GM19324 (cell line): ENCODE measurements around the gene MS4A12.
"Not testable (repeated sequence)": the region's sequence is repeated elsewhere in the genome, so short reads cannot be mapped to it uniquely, and the experiment has no call there.

Experiments
- ATAC-seq: cut with Tn5 transposase; IDR thresholded peaks from one replicate; pipeline ENCODE4 v1.9.1; 2021; ENCODE audit warnings: mild to moderate bottlenecking, moderate library complexity; ENCODE audit not compliant: unreplicated experiment, low FRiP score

The MS4A12 gene

DNA sequence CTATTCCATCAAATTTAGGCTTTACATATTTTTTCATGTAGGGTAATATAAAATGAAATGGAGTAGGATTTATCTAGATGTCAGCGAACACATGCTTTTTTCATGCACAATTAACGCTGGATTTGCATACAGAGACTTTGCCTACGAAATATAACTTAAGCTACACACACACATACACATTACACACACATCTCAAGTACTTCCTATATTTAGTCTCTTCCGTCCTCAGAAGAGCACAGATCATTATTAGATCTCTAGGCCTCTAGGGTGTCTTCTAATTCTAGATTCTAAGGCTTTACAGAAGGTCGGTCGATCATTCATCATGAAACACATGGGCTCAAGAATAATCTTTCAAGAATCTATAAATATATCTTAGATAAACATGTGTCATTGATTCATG, 18.8 kb downstream of the MS4A12 start:
- no peak for ATAC-seq

DNA sequence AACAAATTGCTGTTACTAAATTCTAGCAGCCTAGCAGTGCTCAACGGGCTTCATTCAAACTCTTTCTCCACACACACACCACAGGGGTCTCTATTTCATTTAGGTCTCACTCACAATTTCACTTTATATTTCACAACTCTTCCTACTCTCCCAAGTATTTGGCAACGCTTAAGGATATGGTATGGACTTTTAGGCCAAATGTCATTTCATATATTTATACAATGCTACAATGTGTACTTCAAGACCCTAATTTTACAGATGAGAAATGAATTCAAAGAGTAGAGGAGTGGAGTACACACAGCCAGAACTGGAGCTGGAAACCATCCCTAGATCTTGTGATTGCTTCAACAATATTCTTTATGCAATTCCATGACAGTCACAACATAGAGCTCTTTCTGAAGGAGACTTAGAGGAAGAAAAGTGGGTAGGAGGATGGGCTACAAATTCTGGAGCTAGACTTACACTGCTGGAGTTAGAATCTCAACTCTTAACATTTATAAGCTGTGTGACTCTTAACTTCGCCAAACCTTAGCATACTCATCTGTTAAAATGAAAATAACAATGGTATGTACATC, 20.2 kb downstream of the MS4A12 start:
- ATAC-seq: no peak

DNA sequence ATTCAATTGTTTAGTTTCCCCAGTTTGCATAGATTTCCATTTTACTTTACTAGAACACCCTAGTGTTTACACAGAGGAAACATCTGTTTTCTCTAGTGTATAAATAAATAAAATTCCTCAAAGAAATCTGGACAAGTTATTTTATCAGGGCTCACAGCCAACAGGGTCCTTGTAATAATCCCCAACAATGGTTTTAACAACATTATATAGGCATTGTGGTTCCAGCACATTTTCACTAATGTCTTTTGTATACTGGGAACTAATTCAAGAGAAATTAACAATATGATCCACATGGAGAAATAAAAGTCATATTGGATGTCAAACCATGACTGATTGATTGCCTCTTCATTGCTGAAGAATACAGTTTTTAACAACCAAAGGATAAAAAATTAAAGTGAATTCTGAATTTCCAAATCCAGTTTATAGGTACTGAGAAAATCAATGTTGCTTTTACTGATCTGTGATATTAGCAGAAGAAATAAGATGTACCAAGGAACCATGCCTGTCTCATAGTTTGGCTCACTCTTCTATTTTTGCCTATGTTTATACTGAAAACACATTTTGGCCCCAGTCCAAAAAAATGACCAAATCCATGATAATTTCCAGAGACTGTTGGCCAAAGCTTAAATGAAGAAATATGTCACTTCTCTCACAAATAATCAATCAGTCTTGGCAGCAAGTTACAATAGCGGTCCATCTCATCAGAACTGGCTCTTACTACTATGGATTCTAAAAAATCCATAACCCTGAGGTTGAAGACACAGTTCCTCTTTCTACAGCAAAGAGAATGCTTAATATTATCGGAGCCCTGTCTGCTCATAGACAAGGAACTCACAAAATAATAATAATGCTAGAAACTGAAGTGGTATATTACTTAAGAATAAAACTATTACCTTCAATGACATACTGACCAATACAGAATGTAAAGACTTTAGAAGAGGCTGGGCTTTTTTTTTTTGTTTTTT, 21.2 kb downstream of the MS4A12 start:
- no peak for ATAC-seq

DNA sequence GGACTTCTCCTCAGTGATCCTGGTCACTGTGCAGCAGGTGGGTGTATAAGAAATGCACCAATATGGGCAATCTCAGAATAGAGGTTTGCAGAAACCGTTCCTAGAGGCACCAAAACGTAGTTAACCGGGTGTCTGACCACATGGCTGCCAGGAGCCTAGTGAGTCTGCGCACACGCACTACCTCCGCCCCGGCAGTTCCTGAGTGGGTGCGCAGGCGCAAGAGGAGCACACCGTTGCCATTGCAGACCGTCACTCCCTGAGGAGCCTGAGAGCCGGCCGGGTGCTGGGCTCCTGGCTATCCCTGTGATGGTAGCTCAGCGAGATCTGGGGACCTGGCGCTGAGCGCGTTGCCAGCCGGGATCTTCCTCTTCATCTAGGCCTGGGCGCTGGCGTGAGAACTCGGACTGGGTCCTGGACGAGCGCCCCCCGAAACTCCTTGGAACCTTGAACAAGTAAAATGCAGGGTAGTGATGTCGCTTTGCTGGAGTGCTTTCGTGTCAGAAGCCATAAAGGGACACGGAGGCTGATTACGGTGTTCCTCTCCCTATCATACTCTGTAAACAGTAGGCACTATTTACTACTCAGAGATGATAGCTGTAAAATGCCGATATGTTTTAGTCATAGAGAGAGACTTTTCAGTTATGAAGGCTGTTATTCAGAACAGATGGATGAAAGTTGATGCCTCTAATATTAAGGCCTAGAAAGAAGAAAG, 22.7 kb downstream of the MS4A12 start, which contains the start of gene MS4A13:
Gene MS4A13, plus strand, starts transcription at position 249 of the 712 bp plus-strand sequence. CDS start 2,692 bp downstream, outside the sequence.
- ATAC-seq: no peak

DNA sequence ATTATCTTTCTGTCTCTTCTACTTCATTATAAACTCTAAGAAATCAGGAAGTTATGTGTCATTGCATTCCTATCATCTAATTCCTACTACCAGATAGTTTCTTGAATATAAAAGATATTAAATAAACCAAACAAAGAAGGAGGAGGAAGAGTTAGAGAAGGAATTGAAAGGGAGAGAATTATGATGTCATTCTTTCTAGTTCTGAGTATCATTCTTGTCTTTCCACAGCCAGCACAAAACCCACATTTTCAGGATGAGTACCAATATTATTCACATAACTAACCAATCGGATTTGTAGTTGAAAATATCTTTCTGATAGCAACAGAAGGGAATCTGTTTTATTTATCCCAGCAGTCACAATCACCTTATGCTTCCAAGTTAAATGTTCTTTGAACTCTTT, 35.9 kb downstream of the MS4A12 start:
- no peak for ATAC-seq

DNA sequence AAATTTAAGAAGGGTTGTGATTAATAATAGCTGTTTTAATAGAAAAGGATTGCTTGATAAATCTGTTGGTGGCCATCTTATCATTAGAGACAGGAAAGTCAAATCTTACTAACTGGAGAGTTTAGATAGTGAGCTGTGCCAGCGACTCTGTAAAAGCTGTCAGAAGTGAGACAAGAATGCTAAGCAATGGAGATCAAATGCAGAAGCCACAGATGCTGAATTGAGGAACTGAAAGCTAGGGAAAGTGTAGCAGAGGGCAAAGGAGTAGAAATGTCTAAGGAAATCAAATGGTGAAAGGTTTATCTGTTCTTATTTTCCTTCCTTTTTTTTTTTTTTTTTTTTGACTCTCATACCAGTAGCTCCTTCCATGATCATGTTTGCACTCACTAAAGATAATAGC, 36.4 kb downstream of the MS4A12 start:
- no peak for ATAC-seq

DNA sequence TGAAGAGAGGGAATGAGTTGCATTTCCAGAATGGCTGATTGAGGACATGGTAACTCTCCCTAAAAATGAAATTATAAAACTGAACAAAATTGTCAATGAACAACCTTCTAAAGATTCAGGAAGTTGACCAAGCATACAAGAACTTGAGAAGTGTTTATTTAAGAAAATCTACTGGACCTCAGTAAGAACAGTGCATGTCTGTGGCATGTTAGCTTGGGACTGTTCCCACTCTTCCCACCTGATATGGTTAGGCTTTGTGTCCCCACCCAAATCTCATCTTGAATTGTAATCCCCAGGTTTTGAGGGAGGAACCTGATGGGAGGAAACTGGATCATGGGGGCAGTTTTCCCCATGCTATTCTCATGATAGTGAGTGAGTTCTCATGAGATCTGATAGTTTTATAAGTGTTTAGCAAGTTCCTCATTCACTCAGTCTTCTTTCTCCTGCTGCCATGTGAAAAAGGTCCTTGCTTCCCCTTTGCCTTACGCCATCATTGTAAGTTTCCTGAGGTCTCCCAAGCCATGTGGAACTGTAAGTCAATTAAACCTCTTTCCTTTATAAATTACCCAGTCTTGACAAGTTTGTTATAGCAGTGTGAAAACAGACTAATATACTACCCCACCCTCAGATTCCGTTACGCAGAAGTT, 38.0 kb downstream of the MS4A12 start:
- ATAC-seq: no peak

DNA sequence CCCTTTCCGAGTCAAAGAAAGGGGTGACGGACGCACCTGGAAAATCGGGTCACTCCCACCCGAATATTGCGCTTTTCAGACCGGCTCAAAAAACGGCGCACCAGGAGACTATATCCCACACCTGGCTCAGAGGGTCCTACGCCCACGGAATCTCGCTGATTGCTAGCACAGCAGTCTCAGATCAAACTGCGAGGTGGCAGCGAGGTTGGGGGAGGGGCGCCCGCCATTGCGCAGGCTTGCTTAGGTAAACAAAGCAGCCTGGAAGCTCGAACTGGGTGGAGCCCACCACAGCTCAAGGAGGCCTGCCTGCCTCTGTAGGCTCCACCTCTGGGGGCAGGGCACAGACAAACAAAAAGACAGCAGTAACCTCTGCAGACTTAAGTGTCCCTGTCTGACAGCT, 39.8 kb downstream of the MS4A12 start:
- ATAC-seq: not testable (repeated sequence)

DNA sequence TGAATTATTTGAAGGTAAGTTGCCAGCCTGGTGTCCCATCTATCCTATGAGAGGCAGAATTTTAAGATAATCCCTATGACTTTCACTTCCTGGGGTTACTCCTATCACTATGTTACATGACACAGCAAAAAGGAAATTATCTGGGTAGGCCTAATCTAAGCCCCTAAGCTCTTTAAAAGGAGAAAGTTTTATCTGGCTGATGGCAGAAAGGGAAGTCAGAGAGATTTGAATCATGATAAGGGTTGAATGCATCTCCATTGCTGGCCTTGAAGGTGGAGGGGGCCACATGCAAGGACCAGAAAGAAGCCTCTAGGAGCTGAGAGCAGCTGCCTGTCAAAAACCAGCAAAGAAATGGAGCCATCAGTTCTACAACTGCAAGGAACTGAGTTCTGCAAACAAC, 46.0 kb downstream of the MS4A12 start:
- ATAC-seq: not testable (repeated sequence)

DNA sequence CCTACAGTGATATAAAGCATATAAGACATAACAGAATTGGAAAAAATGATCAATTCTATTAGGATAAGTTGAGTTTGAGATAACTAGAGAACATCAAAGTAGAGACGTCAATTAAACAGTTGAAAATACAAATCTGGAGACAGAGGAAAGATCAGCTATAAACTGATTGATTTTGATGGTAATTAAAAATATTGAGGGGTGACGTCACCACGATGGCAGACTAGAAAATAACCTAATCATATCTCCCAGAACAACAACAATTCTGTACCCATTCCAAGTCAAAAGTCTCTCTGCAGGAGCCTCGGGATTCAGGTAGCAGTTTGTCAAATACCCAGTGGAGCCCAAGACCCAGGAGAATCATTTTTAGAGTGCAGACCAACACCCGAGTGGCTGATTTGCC, 51.5 kb downstream of the MS4A12 start:
- no peak for ATAC-seq
